HTERT RPE-1 (cell line): ENCODE results near the gene XPO4.

Experiments used
- in situ Hi-C: fragments of 300-500 bp; cut with MboI; formaldehyde crosslinking; loops from 4 replicates; pipeline ENCODE4 v1.14.3; 2020; ENCODE audit warnings: low sequenced_read_pairs

XPO4 gene

DNA sequence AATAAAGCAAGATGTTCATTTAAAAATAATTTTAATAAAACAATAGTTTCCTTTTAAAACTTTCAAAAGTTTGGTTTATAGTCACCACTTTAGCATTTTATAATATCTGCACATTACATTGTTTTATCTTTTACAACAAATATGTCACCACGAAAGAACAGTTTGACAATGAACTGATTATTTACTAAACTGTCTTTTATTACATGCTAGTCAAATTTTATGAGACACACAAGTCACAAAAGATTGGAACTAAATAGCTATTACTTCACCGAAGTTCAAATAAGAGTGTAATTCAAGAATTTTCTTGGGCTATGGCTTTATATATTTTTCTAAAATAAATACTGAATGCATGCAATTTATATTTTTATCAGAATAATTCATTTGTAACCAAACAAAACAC lies 71.3 kb downstream of the XPO4 start:
- in situ Hi-C loops, result no loop called here

DNA sequence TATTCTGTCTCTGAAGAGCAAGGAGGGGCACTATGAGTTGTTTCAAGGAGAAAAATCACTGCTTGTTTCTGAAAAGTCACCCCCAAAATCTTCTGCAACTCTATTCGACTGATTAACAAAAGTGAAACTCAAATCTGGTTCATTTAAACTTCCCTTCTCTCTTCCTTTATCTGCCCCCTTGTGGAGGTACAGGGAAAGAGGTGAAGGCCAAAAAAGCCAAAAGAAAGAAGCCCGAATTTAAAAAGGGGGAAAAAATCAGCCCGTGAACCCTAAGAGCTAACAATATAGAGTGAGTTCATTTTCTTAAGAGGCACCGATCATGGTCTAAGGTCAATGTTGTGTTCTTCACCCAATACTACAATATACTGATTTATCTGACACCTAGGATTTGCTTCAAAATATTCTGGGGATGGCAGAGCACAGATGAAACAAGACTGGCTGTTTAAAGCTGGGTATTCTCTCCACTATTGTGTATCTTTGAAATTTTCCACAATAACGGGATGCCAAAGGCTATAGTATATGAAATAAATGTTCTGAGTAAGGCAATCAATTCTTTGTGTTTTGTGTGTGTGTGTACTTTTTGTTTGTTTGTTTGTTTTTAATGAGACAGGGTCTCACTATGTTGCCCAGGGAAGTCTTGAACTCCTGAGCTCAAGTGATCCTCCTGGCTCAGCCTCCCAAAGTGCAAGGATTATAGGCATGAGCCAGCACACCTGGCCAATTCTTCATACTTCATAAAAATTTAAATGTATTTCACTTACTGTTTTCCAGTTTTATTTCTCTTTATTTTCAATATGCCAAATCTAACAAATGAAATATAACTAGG lies 73.8 kb downstream of the XPO4 start:
- in situ Hi-C loops, result no loop called here

- in situ Hi-C loops, result no loop called here
Measured at GRCh38 chr13:20826843-20827560, 75.5 kb downstream of the XPO4 start.

- in situ Hi-C loops, result no loop called here
Measured at GRCh38 chr13:20826301-20826700, 76.2 kb downstream of the XPO4 start.

- in situ Hi-C loops, result no loop called here
Measured at GRCh38 chr13:20825477-20825875, 77.1 kb downstream of the XPO4 start.

DNA sequence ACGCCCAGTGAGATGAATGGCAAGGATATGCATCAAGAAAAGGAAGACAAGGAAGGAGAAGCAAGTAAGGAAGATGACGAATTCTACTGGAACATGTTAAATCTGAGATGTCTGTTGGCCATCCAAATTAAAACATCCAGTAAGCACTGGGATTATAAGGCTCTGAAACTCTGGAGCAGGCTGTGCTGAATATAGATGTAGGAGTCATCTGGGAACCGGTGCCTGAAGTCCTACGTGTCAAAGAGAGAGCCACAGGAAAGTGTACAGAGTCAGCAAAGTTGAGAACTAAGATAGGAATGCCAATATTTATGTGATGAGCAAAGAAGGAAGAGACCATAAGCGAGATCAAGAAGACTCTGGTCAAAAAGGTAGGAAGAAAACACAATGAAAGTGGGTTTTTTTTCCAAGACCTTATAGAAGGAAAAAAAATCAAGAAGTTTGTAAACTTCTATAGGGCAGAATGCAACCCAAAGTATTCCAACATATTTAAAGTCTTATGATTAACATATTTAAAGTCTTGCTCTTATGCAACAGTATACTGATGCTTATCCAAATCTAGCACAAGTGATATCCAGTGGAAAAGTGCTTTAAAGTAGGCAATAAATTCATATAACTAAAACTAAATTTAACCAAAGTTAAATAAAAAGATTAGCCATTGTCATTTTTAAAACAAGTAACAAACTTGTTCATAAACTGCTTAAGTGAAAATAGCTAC lies 77.6 kb downstream of the XPO4 start:
- in situ Hi-C loops, result no loop called here

DNA sequence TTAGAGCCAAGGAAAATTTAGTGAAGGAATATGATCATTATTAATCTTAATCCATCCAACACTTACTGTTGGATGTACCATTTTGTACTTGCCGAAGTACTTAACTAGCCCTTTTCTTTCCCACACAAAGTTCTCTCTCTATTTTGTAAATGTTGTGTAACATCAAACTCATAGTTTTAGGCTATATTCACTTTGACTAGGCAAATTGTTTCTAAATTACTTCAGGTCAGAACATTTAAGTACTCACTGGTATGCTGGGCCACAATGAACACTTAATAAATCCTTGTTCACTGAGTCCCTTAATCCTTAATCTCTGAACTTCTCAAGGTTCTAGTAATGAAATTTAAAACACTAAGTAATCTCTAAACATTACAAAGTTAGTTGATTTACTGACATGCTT lies 79.5 kb downstream of the XPO4 start:
- in situ Hi-C loops, result no loop called here

- in situ Hi-C loops, result no loop called here
Measured at GRCh38 chr13:20822406-20822805, 80.1 kb downstream of the XPO4 start.

DNA sequence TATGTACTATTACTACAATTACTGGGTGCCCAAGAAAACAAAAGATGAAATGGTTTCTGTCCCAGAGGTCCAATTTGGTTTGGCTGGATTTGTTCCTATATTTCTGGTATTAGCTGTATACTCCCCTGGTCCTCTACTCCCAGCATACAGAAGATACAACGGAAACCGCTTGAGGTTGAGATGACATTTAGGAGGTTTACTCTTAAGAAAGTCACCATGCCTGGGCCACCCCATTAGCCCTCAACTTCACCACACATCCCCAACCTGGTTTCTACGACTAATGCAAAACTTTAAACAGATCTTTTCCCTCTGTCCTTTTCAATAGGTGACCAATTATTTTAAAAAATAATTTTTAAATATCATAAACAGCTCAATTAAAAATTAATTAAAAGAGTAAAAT lies 82.8 kb downstream of the XPO4 start:
- in situ Hi-C loops, result no loop called here

GRCh38 chr13:20815464-20815863 lies 87.1 kb downstream of the XPO4 start:
- in situ Hi-C loops, result no loop called here

DNA sequence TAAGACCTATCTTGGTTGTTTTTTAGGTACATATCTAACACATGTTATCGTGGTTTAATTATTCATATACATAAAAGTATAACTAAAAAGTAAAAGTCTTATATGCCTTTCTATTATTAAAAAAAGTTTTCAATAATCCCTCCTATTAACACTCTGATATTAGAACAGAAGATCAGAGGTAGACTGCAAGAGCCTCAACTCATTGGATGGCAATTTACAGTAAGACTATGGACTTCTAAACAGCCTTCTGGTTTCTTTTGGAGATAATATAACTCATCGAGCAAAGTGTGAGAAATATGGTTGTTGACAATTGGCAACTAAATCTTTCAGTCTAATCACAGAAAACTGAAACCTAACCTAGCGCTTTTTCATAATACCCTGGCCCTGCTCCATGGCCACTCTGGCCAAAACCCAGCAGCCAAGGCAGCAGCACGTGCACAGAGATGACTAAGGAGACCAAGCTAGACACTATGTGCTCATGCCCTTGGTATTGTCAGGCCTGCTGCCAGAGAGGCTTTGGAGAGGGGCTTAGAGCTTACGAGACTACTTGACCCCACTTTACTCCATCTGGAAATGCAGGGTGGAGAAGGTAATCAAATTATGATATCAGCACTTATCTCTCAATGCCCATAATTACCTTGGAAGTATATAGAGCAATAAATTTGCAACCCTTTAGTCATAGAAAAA lies 88.2 kb downstream of the XPO4 start:
- in situ Hi-C loops, result no loop called here

DNA sequence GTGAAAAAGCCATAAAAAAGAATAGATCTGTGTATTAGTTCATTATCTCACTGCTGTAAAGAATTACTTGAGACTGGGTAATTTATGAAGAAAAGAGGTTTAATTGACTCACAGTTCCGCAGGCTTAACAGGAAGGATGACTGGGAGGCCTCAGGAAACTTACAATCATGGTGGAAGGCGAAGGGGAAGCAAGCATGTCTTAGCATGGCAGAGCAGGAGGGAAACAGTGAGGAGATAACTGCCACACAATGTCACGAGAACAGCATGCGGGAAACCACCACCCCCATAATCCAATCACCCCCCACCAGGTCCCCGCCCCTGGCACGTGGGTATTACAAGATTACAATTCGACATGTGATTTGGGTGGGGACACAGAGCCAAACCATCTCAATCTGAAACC lies 89.7 kb downstream of the XPO4 start:
- in situ Hi-C loops, result no loop called here

DNA sequence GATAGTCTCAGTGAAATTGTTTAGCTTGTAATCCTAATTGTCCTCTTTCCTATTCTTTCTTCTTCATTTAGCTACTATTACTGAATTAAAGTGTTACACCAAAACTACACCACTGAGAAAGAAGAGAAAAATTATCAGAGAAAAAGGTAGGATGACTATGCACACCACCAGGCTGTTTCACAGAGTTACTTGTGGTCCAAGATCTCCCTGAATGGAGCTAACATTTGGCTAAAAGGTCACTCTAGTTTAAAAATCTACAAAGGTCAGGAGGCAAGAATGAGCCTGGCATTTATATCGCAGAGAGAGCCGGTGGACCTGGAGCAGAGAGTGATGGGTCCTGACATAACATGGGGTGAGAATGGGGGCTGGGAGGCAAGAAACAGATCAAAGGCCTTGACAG lies 91.7 kb downstream of the XPO4 start:
- in situ Hi-C loops, result no loop called here

DNA sequence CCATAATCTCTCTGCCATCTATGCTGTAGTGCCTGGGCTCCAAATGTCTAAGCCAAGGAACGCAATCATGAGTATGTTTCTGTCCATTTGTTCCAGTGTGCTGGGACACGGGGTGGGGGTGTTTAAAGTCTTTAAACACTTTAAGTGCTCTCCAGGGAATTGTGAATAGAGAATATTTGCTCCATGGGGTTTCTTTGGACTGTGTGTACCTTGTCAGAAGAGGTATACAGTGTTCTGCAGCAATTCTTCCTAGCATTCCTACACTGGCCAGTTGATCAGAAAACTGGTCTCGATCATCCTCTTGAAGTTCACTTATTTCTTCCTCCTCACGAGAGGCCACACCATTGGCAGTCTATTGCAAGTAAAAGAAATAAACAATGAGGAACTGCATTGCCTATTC lies 93.7 kb downstream of the XPO4 start:
- in situ Hi-C loops, result no loop called here

DNA sequence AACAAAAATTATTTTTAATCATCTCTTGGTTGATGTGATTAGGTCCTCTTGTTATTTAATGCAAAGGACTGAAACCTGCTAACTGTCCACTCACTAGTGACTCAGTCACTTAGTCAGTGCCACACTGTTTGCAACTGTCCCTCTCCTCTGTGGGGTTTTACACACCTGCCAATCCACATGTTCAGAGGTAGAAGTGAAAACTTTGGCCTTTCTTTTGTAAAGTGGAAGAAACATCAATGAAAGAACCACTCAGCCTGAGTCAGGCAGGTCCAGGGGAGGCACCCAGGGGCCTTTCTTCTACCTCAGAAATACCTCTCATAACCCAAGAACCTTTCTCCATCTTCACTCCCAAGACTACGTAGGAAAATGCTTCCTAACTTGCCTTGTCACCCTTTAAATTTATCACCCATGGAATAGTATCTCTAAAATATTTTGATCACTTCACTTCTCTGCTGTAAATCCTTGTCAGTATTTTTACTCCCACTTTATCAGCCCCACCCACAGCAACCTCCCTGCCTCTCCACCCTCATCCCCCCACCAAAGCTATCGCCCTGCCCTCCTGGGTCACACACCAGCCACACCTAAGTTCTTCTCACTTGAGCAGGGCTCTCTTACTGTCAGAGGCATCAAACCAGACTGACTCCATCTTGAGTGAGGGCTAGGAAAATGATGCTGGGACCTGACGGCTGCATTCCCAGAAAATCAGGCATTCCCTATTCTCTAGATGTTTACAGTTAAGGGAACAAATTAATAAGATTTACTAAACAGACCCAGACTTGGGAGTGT lies 99.2 kb downstream of the XPO4 start:
- in situ Hi-C loops, result no loop called here

DNA sequence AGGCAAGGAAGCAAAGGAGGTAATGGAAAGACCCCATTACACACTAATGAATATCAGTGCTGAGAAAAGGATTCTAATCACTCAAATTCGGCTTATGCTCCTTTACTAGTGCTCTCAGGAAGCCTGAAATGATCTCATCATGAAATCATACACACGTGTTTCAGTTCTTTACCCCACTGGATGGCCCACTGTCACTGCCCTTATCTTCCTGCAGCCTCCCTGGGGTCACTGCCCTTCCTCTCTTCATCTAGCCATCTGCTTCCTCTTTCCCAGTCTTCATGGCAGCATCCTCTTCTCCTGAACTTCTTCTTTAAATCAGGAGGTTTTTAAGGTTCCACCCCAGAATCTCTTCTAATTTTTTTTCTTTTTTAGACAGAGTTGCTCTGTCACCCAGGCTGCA lies 100.8 kb downstream of the XPO4 start:
- in situ Hi-C loops, result no loop called here

DNA sequence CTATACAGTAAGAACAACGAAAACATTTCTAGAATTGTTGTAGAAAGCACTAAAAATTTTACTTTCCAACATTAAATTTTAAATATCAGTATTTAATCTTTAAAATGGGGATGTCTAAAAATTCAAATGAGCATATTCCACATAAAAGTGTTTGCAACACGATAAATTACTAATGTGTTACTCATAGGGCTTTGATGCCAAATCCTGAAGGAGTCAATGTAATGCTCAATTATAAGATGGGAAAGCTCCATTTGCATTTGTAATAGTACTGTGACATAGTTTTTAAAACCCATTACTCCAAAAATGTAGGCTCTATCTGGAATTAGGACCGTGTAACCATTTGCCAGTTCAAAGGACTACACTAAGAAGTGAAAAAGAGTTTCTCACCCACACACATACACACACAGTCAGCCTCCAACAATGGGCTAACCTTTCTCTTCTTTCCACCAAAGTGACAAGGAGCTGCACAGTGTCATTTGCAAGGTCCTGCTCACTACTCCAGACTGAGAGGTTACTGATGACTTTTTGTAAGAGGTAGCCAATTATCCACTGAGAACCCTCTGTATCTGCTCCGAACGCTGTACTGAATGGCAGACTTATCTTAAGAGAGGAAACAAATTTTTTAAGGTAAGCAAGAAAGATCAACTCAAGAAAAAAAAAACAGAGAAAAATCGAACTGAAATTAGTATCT lies 102.7 kb downstream of the XPO4 start:
- in situ Hi-C loops, result no loop called here

- in situ Hi-C loops, result no loop called here
Measured at GRCh38 chr13:20798027-20798426, 104.5 kb downstream of the XPO4 start.

- in situ Hi-C loops, result no loop called here
Measured at GRCh38 chr13:20796791-20797508, 105.6 kb downstream of the XPO4 start.
